KBM-7 (cell line): ENCODE results near the gene SLC22A23.

Experiments used
- DNase-seq: peaks from one replicate; pipeline ENCODE4 v3.0.0-alpha.2; 2015
- in situ Hi-C: fragments of 300-500 bp; cut with MboI; formaldehyde crosslinking; loops from 2 replicates; pipeline ENCODE4 v1.14.3; 2020; ENCODE audit warnings: low sequenced_read_pairs, low pct_unique_long_range_greater_than_20kb, mixed read lengths

The SLC22A23 gene

DNA sequence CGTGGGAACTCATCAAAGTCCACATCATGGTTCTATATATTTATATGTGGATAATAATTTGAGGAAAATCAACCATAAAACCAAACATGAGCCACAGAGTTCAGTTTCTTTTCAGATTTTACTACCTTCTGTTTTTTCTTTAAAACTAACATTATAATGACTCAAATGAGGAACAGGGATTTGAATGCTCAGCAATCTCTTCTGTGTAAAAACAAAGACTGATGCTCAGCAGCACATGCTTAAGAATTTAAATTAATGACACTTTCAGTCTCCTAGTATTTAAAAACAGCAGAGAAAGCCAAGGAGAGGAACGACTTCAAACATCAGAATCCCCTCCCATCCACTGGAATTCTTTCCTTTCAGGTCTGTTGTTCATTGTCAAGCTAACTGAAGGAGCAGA is 125.4 kb downstream of the SLC22A23 start:
- in situ Hi-C loops, result no loop called here
- no peak for DNase-seq

DNA sequence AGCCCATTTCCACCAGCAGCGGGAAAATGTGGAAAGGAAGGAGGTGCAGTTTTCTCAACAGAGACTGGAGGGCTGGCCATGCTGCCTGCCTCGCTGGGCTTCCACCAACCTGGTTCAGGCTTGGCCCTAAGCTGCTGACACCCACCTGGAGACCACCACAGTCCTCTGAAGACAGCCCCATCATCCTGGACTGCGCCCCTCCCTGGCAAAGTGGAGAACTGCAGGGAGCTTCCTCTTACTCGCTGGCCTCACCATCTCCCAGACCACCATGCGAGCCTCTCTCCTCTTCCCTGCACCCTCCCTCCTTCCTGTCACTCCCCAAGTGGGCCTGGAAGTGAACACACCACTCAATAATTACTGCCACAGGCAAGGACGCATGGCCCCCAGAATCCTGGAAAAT is 126.7 kb downstream of the SLC22A23 start:
- DNase-seq, result no peak
- in situ Hi-C loops, result no loop called here

GRCh38 chr6:3329393-3330051 is 127.3 kb downstream of the SLC22A23 start:
- in situ Hi-C loops, result no loop called here
- DNase-seq, result no peak

GRCh38 chr6:3328796-3329195 is 128.1 kb downstream of the SLC22A23 start:
- in situ Hi-C loops, result no loop called here

GRCh38 chr6:3328145-3328544 is 128.7 kb downstream of the SLC22A23 start:
- DNase-seq, result no peak
- in situ Hi-C loops, result no loop called here

More at GRCh38 chr6:3328796-3329195, 128.1 kb downstream of the SLC22A23 start:
- no peak for DNase-seq

GRCh38 chr6:3327403-3327802 is 129.4 kb downstream of the SLC22A23 start:
- DNase-seq, result no peak
- in situ Hi-C loops, result no loop called here

DNA sequence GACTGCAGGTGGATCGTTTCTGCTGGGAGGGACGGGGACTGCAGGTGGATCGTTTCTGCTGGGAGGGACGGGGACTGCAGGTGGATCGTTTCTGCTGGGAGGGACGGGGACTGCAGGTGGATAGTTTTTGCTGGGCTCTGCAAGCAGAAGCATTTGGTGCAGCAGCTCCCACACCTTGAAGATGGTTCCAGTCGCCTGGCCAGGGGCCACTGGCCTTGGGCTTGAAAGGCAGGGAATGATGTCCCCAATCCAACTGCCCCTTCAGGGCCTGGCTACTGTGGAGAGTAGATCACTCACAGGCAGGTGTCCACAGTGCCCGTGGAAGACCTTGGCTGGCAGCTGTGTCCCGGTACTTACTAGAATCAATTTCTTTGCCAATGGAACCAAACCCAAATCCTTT is 129.9 kb downstream of the SLC22A23 start:
- no peak for DNase-seq
- in situ Hi-C loops, result no loop called here

- in situ Hi-C loops, result no loop called here
- DNase-seq, result no peak
Observed at GRCh38 chr6:3326184-3326971, 130.5 kb downstream of the SLC22A23 start.

GRCh38 chr6:3325210-3325609 is 131.6 kb downstream of the SLC22A23 start:
- DNase-seq, result no peak
- in situ Hi-C loops, result no loop called here

DNA sequence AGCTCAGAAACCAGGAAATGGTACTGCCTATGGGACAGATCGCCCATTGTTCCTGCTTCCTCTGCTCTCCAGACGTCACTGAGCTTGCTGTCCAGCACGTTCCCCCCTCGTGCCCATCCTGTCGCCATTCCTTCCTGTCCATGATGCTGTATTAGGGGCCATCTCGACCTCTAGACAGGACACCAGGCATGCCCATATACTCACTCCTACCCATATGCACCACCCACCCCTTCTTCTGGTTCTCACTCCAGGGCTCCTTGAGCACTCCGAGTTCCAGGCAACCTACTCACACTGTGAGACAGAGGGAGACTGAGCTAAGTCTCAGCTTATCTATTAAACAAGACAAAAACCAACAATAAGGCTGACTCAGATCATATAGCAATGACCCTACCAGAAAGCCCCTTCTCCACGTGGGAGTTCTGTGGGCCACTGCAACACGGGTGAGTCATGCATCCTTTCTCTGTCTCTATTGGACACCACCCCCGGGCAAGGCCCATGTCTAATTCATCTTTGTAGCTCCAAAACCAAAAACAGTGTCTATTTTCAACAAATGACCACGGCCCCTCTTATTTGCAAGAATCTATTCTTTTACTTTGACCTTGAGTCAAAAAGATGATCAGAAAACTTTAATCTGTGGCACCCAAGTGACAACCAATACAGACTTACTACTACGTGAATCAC is 132.4 kb downstream of the SLC22A23 start:
- DNase-seq, result no peak
- in situ Hi-C loops, result no loop called here

DNA sequence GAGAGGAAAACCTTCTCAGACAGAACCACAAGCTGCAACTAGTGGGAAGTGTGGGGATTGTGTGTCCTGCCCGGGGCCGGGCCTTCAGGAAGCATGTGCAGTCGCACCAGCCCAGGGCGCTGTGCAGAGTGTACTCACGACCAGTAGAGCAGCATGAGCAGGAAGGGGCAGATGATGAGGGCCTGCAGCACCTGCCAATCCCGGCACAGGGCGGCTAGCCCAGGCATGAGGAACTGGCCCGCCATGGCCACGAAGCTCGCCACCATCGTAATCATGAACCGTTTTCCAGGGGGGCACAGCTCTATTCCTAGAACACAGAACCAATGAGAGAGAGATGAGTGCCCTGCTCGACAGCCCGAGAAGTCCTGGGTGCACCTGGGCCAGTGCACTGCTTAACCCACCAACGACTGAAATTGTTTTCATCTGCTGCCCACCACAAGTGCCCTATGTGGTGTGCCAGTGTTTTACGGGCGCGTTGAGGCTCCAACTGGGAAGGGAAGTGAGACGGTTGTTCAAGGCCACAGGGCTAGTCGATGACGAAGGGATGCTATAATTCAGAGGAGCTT is 133.1 kb downstream of the SLC22A23 start:
- no peak for DNase-seq
- in situ Hi-C loops, result no loop called here

DNA sequence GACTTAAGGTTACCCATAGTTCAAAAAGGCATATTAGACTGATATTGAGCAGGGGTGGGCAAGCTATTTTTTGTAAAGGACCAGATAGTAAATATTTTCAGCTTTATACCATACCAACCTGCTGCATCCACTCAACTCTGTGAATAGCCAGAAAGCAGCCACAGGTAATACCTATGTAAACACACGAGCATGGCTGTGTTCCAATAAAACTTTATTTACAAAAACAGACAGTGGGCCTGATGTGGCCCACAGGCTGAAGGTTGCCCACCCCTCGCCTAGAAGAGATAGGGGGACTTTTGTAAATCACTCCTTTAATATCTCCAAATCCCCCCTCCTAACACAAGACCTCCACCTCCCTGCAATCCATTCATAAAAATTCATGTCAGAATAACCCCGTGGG is 133.7 kb downstream of the SLC22A23 start:
- in situ Hi-C loops, result no loop called here
- DNase-seq, result no peak

- in situ Hi-C loops, result no loop called here
- no peak for DNase-seq
Observed at GRCh38 chr6:3322366-3322890, 134.4 kb downstream of the SLC22A23 start.

DNA sequence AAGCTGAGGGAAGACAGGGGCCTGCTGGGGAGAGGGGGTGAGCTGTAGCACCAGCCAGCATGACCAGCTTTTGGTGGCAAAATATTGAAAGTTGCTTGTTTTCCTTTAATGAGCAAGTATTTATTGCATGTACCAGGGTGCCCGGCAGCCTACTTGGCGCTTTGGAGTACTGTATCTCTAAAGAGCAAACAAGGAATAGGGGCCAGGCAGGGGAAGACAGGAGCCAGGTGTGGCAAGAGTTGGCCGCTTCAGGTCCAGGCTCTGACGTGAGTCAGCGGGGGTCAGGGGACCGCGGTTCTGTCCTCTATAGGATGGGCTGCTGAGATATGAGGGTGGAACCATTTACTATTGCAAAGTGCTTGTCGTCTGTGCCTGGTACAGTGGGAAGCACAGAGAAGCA is 135.0 kb downstream of the SLC22A23 start:
- DNase-seq, result no peak
- in situ Hi-C loops, result no loop called here

DNA sequence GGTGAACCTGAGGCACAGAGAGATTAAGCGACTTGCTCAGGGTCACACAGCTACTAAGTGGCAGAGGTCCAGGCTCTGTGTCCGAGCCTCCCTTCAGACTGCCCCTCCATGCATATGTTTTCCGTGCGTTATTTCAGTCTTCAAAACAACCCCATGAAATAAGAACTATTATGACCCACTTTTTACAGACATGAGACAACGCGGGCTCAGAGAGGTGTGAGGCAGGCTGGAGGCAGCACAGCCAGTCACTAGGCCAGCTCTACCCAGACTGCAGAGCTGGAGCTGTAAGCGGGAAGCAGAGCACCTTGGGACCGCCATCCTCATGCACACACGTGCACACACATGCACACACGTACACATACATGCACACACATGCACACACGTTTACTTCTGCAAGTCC is 135.8 kb downstream of the SLC22A23 start:
- no peak for DNase-seq
- in situ Hi-C loops, result no loop called here

DNA sequence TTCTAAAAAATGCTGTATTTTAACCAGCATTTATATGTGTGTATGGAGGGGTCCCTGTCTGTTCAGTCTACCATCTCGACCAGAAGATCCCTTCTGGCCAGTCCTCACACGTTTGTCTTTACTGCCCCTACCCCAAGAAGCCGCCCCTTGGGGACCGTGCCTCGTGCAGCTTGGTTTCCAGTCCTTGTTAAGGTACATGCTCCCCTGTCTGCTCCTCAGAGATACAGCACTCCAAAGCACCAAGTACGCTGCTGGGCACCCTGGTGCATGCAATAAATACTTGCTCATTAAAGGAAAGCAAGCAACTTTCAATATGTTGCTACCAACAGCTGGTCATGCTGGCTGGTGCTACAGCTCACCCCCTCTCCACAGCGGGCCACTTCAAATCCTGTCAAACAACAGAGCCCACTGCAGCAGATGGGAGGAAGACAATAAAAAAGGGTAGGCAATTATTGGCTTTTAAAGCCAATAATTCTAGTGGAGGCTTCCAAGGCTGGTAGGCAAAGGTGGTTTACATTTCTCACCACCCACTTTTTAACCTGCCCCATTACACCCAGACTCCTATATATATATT is 136.5 kb downstream of the SLC22A23 start:
- DNase-seq, result no peak
- in situ Hi-C loops, result no loop called here

- DNase-seq, result no peak
- in situ Hi-C loops, result no loop called here
Observed at GRCh38 chr6:3319610-3320200, 137.1 kb downstream of the SLC22A23 start.

DNA sequence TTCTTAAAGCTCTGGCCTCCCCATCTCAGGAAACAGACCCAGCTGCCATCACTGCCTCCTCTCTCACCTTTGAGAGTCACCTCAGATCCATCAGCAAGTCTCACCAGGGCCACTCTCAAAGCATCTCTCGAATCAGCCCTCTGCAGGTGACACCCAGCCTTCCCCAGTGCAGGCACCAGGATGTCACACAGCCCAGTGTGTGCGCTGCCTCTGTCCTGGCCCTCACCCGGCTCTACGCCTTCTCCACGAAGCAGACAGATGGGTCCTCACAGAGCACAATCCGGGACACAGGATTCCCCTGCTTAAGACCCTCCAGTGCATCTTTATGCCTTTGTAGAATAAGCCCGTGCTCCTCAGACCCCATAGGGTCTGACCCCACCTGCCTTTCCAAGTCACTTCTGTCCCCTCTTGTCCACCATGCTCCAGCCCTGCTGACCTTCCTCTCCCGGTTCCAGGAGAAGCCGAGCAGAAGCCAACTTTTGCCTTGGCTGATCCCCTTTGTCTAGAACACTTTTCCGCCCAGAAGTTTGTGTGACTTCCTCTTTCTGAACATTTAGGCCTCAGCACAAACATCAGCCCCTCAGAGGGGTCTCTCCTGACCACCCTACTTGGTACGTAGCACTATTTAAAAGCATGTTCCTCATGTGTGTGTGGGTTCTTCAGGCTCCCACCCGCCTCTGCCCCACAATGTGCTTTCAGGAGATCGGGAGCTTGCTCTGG is 137.9 kb downstream of the SLC22A23 start:
- in situ Hi-C loops, result no loop called here
- DNase-seq, result no peak
